Ramos (cell line): Measurements from ENCODE around the gene NCKAP5.
"Not testable (repeated sequence)": the region's sequence is repeated elsewhere in the genome, so short reads cannot be mapped to it uniquely, and the experiment has no call there.

Experiments
- in situ Hi-C: fragments of 300-500 bp; cut with MboI; formaldehyde crosslinking; loops from one replicate; pipeline ENCODE4 v1.14.3; 2022; ENCODE audit warnings: low sequenced_read_pairs; ENCODE audit not compliant: unreplicated experiment

NCKAP5 gene

GRCh38 chr2:133476931-133477615 lies 91.2 kb downstream of the NCKAP5 start:
- in situ Hi-C loops, result no loop called here

GRCh38 chr2:133476286-133476685 lies 92.0 kb downstream of the NCKAP5 start:
- in situ Hi-C loops, result no loop called here

GRCh38 chr2:133475610-133476009 lies 92.7 kb downstream of the NCKAP5 start:
- in situ Hi-C loops, result no loop called here

- in situ Hi-C loops, result not testable (repeated sequence)
Measured at GRCh38 chr2:133470446-133470845, 97.8 kb downstream of the NCKAP5 start.

- in situ Hi-C loops, result no loop called here
Measured at GRCh38 chr2:133462811-133463210, 105.5 kb downstream of the NCKAP5 start.

GRCh38 chr2:133461484-133461883 lies 106.8 kb downstream of the NCKAP5 start:
- in situ Hi-C loops, result no loop called here

GRCh38 chr2:133459590-133459989 lies 108.7 kb downstream of the NCKAP5 start:
- in situ Hi-C loops, result no loop called here

- in situ Hi-C loops, result no loop called here
Measured at GRCh38 chr2:133458280-133458679, 110.0 kb downstream of the NCKAP5 start.

- in situ Hi-C loops, result no loop called here
Measured at GRCh38 chr2:133457861-133458260, 110.4 kb downstream of the NCKAP5 start.

GRCh38 chr2:133456971-133457370 lies 111.3 kb downstream of the NCKAP5 start:
- in situ Hi-C loops, result no loop called here

- in situ Hi-C loops, result no loop called here
Measured at GRCh38 chr2:133456156-133456555, 112.1 kb downstream of the NCKAP5 start.

- in situ Hi-C loops, result no loop called here
Measured at GRCh38 chr2:133453032-133453431, 115.2 kb downstream of the NCKAP5 start.

GRCh38 chr2:133452583-133452982 lies 115.7 kb downstream of the NCKAP5 start:
- in situ Hi-C loops, result no loop called here

GRCh38 chr2:133452146-133452545 lies 116.1 kb downstream of the NCKAP5 start:
- in situ Hi-C loops, result no loop called here

- in situ Hi-C loops, result no loop called here
Measured at GRCh38 chr2:133448195-133448594, 120.1 kb downstream of the NCKAP5 start.

GRCh38 chr2:133447303-133447702 lies 121.0 kb downstream of the NCKAP5 start:
- in situ Hi-C loops, result no loop called here

GRCh38 chr2:133444465-133444864 lies 123.8 kb downstream of the NCKAP5 start:
- in situ Hi-C loops, result no loop called here

- in situ Hi-C loops, result no loop called here
Measured at GRCh38 chr2:133442393-133442792, 125.9 kb downstream of the NCKAP5 start.

GRCh38 chr2:133439565-133439920 lies 128.7 kb downstream of the NCKAP5 start:
- in situ Hi-C loops, result no loop called here

GRCh38 chr2:133438848-133439564 lies 129.3 kb downstream of the NCKAP5 start:
- in situ Hi-C loops, result no loop called here

GRCh38 chr2:133438026-133438425 lies 130.2 kb downstream of the NCKAP5 start:
- in situ Hi-C loops, result no loop called here

GRCh38 chr2:133437492-133437891 lies 130.8 kb downstream of the NCKAP5 start:
- in situ Hi-C loops, result no loop called here
